Mammary epithelial cell (primary cell): ENCODE data around the gene ILF3.

Source experiments
- EZH2 ChIP-seq: IDR thresholded peaks from 2 replicates; pipeline ENCODE4 v1.6.1; 2012; ENCODE audit warnings: low read length, inconsistent platforms, borderline replicate concordance
- TF ChIP-seq, protein P1 (sequence below), 2 donors: IDR thresholded peaks in 1 of 2; conservative IDR thresholded peaks in 1 of 2; 2 replicates each; pipeline ENCODE4 v1.5.1; 2011 to 2012; ENCODE audit warnings: inconsistent platforms in 2 of 2, low read length in 2 of 2, mild to moderate bottlenecking in 2 of 2, control low read depth in 1 of 2, low read depth in 1 of 2; ENCODE audit not compliant: insufficient read depth in 1 of 2; ENCODE audit errors: extremely low read depth in 1 of 2

DNA sequence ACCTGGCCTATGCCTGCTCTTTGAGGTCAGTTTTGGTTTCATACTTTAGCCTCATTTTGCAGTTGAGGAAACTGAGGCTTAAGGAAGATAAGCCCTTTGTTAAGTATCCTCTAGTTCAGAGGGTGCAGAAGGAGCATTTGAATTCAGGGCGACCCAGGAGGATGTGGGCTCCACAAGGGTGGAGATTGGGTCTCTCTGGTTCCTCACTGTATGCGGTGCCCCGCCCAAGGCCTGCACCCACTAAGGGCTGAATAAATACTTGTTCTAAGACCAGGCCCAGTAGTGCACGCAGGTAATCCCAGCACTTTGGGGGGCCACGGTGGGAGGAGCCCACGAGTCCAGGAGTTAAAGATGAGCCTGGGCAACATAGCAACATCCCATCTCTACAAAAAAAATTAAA, 29.6 kb upstream of the ILF3 start:
- TF ChIP-seq, protein P1, sequence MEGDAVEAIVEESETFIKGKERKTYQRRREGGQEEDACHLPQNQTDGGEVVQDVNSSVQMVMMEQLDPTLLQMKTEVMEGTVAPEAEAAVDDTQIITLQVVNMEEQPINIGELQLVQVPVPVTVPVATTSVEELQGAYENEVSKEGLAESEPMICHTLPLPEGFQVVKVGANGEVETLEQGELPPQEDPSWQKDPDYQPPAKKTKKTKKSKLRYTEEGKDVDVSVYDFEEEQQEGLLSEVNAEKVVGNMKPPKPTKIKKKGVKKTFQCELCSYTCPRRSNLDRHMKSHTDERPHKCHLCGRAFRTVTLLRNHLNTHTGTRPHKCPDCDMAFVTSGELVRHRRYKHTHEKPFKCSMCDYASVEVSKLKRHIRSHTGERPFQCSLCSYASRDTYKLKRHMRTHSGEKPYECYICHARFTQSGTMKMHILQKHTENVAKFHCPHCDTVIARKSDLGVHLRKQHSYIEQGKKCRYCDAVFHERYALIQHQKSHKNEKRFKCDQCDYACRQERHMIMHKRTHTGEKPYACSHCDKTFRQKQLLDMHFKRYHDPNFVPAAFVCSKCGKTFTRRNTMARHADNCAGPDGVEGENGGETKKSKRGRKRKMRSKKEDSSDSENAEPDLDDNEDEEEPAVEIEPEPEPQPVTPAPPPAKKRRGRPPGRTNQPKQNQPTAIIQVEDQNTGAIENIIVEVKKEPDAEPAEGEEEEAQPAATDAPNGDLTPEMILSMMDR (conservative IDR thresholded peaks at IDR 0.05 in 1 of 2, IDR thresholded peaks at IDR 0.05 in 1 of 2; ENCODE audit: extremely low read depth in 1 of 2, insufficient read depth in 1 of 2, low read depth in 1 of 2, low read length in 2 of 2) = no peak
- TF ChIP-seq EZH2 = no peak
